ENCODE data around the gene TMEM198.
A peak's percentile ranks its signal among the peaks of the same experiment; 100 is the strongest.

Gene TMEM198

GRCh38 chr2:219508971-219509779, 34.7 kb upstream of the TMEM198 start:
- DNase-seq (ENCODE audit: low read depth in 1 of 2, low spot score in 1 of 2) = no peak

GRCh38 chr2:219509780-219510511, 33.9 kb upstream of the TMEM198 start:
- DNase-seq (ENCODE audit: low read depth in 1 of 2, low spot score in 1 of 2) = peak in 1 of 2 donors; percentile 19

GRCh38 chr2:219510512-219511135, 33.2 kb upstream of the TMEM198 start:
- DNase-seq (ENCODE audit: low read depth in 1 of 2, low spot score in 1 of 2) = no peak

GRCh38 chr2:219511547-219512325, 32.1 kb upstream of the TMEM198 start:
- no peak for DNase-seq (ENCODE audit: low read depth in 1 of 2, low spot score in 1 of 2)

- DNase-seq (ENCODE audit: low read depth in 1 of 2, low spot score in 1 of 2) = no peak
Observed at GRCh38 chr2:219512524-219513216, 31.2 kb upstream of the TMEM198 start.

GRCh38 chr2:219513787-219514186, 30.0 kb upstream of the TMEM198 start:
- DNase-seq (ENCODE audit: low read depth in 1 of 2, low spot score in 1 of 2) = no peak

- no peak for DNase-seq (ENCODE audit: low read depth in 1 of 2, low spot score in 1 of 2)
Observed at GRCh38 chr2:219514196-219514761, 29.5 kb upstream of the TMEM198 start, which contains the start of gene ASIC4. TSS of gene ASIC4 (plus strand) at chr2:219514482. CDS start at chr2:219514725, 243 bp downstream.

- no peak for DNase-seq (ENCODE audit: low read depth in 1 of 2, low spot score in 1 of 2)
Observed at GRCh38 chr2:219514836-219515235, 29.0 kb upstream of the TMEM198 start.

- no peak for DNase-seq (ENCODE audit: low read depth in 1 of 2, low spot score in 1 of 2)
Observed at GRCh38 chr2:219515874-219516629, 27.8 kb upstream of the TMEM198 start.

GRCh38 chr2:219516888-219517287, 26.9 kb upstream of the TMEM198 start:
- no peak for DNase-seq (ENCODE audit: low read depth in 1 of 2, low spot score in 1 of 2)

GRCh38 chr2:219517954-219518778, 25.7 kb upstream of the TMEM198 start:
- no peak for DNase-seq (ENCODE audit: low read depth in 1 of 2, low spot score in 1 of 2)

- no peak for DNase-seq (ENCODE audit: low read depth in 1 of 2, low spot score in 1 of 2)
Observed at GRCh38 chr2:219519526-219519916, 24.3 kb upstream of the TMEM198 start.

- no peak for DNase-seq (ENCODE audit: low read depth in 1 of 2, low spot score in 1 of 2)
Observed at GRCh38 chr2:219520079-219520478, 23.7 kb upstream of the TMEM198 start.

- DNase-seq (ENCODE audit: low read depth in 1 of 2, low spot score in 1 of 2) = no peak
Observed at GRCh38 chr2:219521066-219521880, 22.6 kb upstream of the TMEM198 start.

- no peak for DNase-seq (ENCODE audit: low read depth in 1 of 2, low spot score in 1 of 2)
Observed at GRCh38 chr2:219522111-219523030, 21.5 kb upstream of the TMEM198 start.

- DNase-seq (ENCODE audit: low read depth in 1 of 2, low spot score in 1 of 2) = no peak
Observed at GRCh38 chr2:219523031-219523671, 20.7 kb upstream of the TMEM198 start.
